ENCODE results near the gene RSU1.

Gene RSU1

GRCh38 chr10:16788125-16788524 is 29.1 kb downstream of the RSU1 start:
- POLR2A ChIA-PET = no interaction called here

DNA sequence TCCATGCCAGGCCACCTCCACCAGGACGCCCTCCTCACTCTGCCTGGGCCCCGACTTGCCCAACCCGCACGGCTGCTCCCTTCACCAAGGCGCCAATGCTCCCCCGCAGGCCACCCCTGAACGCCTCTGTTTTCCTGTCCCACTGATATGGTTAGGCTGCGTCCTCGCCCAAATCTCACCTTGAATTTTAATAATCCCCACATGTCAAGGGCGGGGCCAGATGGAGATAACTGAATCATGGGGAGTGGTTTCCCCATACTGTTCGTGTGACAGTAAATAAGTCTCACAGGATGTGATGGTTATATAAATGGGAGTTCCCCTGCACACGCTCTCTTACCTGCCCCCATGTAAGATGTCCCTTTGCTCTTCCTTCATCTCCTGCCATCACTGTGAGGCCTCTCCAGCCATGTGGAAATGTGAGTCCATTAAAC is 29.8 kb downstream of the RSU1 start:
- DNase-seq (ENCODE audit: extremely low spot score) = no peak
- ChIA-PET CTCF (no interaction called here), POLR2A (no interaction called here)
- no peak for TF ChIP-seq CTCF (IDR thresholded peaks at IDR 0.05; ENCODE audit: control extremely low read depth, extremely low read depth, low read depth, missing control alignments)

More at GRCh38 chr10:16788125-16788524, 29.1 kb downstream of the RSU1 start:
- CTCF ChIA-PET = interaction anchor here (0.7 to 0.8 kb wide), 3 partner anchors 8 to 29 kb away, joined by 3 read pairs; partner anchors contain the start of gene RSU1
- no peak for TF ChIP-seq CTCF (IDR thresholded peaks at IDR 0.05; ENCODE audit: control extremely low read depth, extremely low read depth, low read depth, missing control alignments)
- no peak for DNase-seq (ENCODE audit: extremely low spot score)

DNA sequence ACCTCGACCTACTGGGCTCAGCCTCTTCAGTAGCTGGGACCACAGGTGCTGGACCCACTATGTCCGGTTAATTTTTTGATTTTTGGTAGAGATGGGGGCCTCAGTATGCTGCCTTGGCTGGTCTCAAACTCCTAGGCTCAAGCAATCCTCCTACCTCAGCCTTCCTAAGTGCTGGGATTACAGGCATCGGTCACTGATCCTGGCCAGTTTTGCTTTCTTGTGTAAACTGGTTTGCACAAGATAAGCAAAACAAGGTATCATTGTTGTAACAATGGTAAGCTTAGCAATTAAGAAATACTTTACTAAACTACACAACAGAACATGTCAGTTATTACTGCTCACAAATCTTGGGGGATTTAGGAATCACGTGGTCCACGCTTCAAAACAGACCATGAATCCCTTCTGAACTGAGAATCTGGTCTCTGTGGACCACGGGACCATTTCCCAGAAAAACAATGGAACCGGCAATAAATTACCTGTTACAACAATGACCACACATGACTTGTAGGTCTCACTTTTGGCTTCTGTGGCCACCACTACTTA is 36.8 kb downstream of the RSU1 start:
- DNase-seq (ENCODE audit: extremely low spot score) = no peak
- POLR2A ChIA-PET = no interaction called here
- CTCF ChIA-PET = interaction anchor here (1.0 to 2.4 kb wide), 2 partner anchors 9 to 32 kb away, joined by 5 to 7 read pairs; no protein-coding TSS in a partner anchor
- TF ChIP-seq CTCF (IDR thresholded peaks at IDR 0.05; ENCODE audit: control extremely low read depth, extremely low read depth, low read depth, missing control alignments) = no peak

GRCh38 chr10:16779384-16779915 is 37.8 kb downstream of the RSU1 start:
- POLR2A ChIA-PET = no interaction called here

DNA sequence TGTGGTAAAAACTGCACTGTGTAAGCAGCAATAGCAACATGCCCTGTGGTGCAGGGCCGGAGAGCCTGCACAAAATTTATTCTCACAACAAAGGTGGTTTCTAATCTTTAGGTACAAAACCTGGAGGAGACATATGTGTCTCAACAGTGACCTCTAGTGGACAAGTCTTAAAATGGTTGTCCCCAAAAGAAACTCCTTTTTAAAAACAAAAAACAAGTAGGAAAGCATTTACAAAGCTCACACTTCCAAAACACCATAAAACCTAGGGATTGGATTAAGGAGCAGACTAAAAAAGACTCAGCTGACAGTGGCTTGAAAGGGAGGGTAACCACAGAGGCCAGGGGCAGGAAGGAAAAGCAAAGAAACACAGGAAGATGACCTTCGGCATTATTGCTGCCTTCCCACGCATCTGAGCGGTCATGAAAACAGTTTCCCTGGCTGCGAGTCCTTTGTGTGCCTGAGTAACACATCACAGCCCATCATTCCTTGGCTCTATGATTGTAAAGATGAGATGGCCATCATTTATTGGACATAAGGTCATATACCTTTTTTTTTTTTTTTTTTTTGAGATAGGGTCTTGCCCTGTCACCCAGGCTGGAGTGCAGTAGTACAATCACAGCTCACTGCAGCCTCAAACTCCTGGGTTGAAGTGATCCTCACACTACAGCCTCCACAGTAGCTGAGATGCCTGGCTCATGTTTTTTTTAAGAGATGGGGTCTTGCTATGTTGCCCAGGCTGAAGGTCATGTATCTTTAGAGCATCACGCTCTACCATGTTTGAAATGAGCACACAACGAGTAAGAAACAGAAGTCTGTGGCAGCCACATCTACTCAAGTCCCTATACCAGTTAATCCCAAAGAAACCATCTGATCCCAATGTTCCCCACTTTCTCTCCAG is 39.5 kb downstream of the RSU1 start:
- TF ChIP-seq CTCF (IDR thresholded peaks at IDR 0.05; ENCODE audit: control extremely low read depth, extremely low read depth, low read depth, missing control alignments) = peak; percentile 65
- ChIA-PET POLR2A (no interaction called here), CTCF (interaction anchor here (0.6 to 2.9 kb wide), 16 partner anchors 10 to 918 kb away, joined by 3 to 16 read pairs (median 4); partner anchors contain the start of genes MINDY3 and RSU1)
- DNase-seq (ENCODE audit: extremely low spot score) = peak; percentile 68

More at GRCh38 chr10:16779384-16779915, 37.8 kb downstream of the RSU1 start:
- TF ChIP-seq CTCF (IDR thresholded peaks at IDR 0.05; ENCODE audit: control extremely low read depth, extremely low read depth, low read depth, missing control alignments) = no peak
- DNase-seq (ENCODE audit: extremely low spot score) = peak; percentile 54
- CTCF ChIA-PET = interaction anchor here (0.9 to 2.4 kb wide), 3 partner anchors 9 to 17 kb away, joined by 3 to 7 read pairs (median 3); no protein-coding TSS in a partner anchor

- POLR2A ChIA-PET = no interaction called here
Measured at GRCh38 chr10:16776896-16777295, 40.3 kb downstream of the RSU1 start.

More at GRCh38 chr10:16776896-16777295, 40.3 kb downstream of the RSU1 start:
- DNase-seq (ENCODE audit: extremely low spot score) = no peak
- CTCF ChIA-PET = interaction anchor here (0.8 to 2.9 kb wide), 11 partner anchors 9 to 917 kb away, joined by 3 to 16 read pairs (median 4); partner anchors contain the start of gene MINDY3
- TF ChIP-seq CTCF (IDR thresholded peaks at IDR 0.05; ENCODE audit: control extremely low read depth, extremely low read depth, low read depth, missing control alignments) = no peak
